Liver (tissue), 9 donors: ENCODE data around the gene SPTBN5. TPM values are rescaled to one million over a fixed set of nuclear protein-coding genes. Genes with fewer than 3 reads are reported as not detected.
A peak's percentile ranks its signal among the peaks of the same experiment; 100 is the strongest.

Experiments used
- DNase-seq: peaks from one replicate; pipeline ENCODE4 v3.0.0-alpha.2; 2017; ENCODE audit warnings: low spot score
- H3K27ac ChIP-seq, 2 donors: one replicate each; pipeline ENCODE4 v1.7.0; 2013; ENCODE audit warnings: inconsistent platforms in 2 of 2, low read length in 2 of 2, control low read depth in 1 of 2, low read depth in 1 of 2, mild to moderate bottlenecking in 1 of 2
- H3K27me3 ChIP-seq, 4 donors: one replicate each; pipeline versions ENCODE4 v1.6.1 to v1.7.0; 2013; ENCODE audit warnings: low read length in 3 of 4, inconsistent platforms in 1 of 4, mild to moderate bottlenecking in 1 of 4, moderate library complexity in 1 of 4; ENCODE audit not compliant: control insufficient read depth in 4 of 4, insufficient read depth in 4 of 4
- H3K36me3 ChIP-seq, 4 donors: one replicate each; pipeline versions ENCODE4 v1.6.1 to v1.7.0; 2013; ENCODE audit warnings: low read length in 3 of 4, mild to moderate bottlenecking in 3 of 4, low read depth in 1 of 4, moderate library complexity in 1 of 4; ENCODE audit not compliant: control insufficient read depth in 4 of 4, insufficient read depth in 3 of 4
- H3K4me1 ChIP-seq, 4 donors: one replicate each; pipeline versions ENCODE4 v1.6.1 to v1.7.0; 2013; ENCODE audit warnings: low read length in 3 of 4, mild to moderate bottlenecking in 3 of 4, moderate library complexity in 1 of 4; ENCODE audit not compliant: control insufficient read depth in 4 of 4, insufficient read depth in 4 of 4
- H3K4me3 ChIP-seq, 3 donors: one replicate each; pipeline versions ENCODE4 v1.6.1 to v1.7.0; 2013; ENCODE audit warnings: low read length in 3 of 3, control low read depth in 1 of 3, low read depth in 1 of 3, mild to moderate bottlenecking in 1 of 3
- H3K9ac ChIP-seq, 2 donors: one replicate each; pipeline ENCODE4 v1.7.0; 2013; ENCODE audit warnings: low read length in 2 of 2, mild to moderate bottlenecking in 2 of 2, moderate library complexity in 2 of 2, control low read depth in 1 of 2, low read depth in 1 of 2
- H3K9me3 ChIP-seq, 4 donors: one replicate each; pipeline versions ENCODE4 v1.6.1 to v1.7.0; 2013; ENCODE audit warnings: low read length in 3 of 4; ENCODE audit not compliant: control insufficient read depth in 4 of 4
- EGR1 ChIP-seq, 2 donors: IDR thresholded peaks; 2 replicates each; pipeline ENCODE4 v1.6.1; 2016 to 2018; ENCODE audit warnings: antibody characterized with exemption in 2 of 2, low read depth in 2 of 2
- FOXA1 ChIP-seq: IDR thresholded peaks from 2 replicates; pipeline ENCODE4 v1.6.1; 2016; ENCODE audit warnings: antibody characterized with exemption
- GABPA ChIP-seq, 2 donors: IDR thresholded peaks in 1 of 2; conservative IDR thresholded peaks in 1 of 2; 2 replicates each; pipeline ENCODE4 v1.6.1; 2016; ENCODE audit warnings: antibody characterized with exemption in 2 of 2, mild to moderate bottlenecking in 1 of 2, moderate library complexity in 1 of 2
- HNF4A ChIP-seq, 2 donors: conservative IDR thresholded peaks; 2 replicates each; pipeline ENCODE4 v1.6.1; 2016; ENCODE audit warnings: antibody characterized with exemption in 2 of 2, mild to moderate bottlenecking in 2 of 2
- HNF4G ChIP-seq: IDR thresholded peaks from 2 replicates; pipeline ENCODE4 v1.6.1; 2016; ENCODE audit warnings: antibody characterized with exemption
- JUND ChIP-seq, 2 donors: IDR thresholded peaks; 2 replicates each; pipeline ENCODE4 v1.6.1; 2016; ENCODE audit warnings: antibody characterized with exemption in 2 of 2
- MAX ChIP-seq: IDR thresholded peaks from 2 replicates; pipeline ENCODE4 v1.6.1; 2016; ENCODE audit warnings: antibody characterized with exemption
- NR2F2 ChIP-seq: IDR thresholded peaks from 2 replicates; pipeline ENCODE4 v1.6.1; 2016; ENCODE audit warnings: antibody characterized with exemption
- SP1 ChIP-seq: IDR thresholded peaks from 2 replicates; pipeline ENCODE4 v1.6.1; 2018; ENCODE audit warnings: antibody characterized with exemption, mild to moderate bottlenecking
- TAF1 ChIP-seq: conservative IDR thresholded peaks from 2 replicates; pipeline ENCODE4 v1.6.1; 2016; ENCODE audit warnings: antibody characterized with exemption, mild to moderate bottlenecking
- WGBS: extraction: QIAGEN DNeasy Blood & Tissue Kit; methylation state at CpG from one replicate; pipeline ENCODE4 v1.1.7; 2013; 5-methylcytosine and 5-hydroxymethylcytosine counted together
- polyA plus RNA-seq, 2 donors: library from polyadenylated mRNA; stranded (reverse) in 1 of 2; unstranded in 1 of 2; fragments of 200-250 nt in 1 of 2; fragments of >200 nt in 1 of 2; fragmentation: Nextera tagmentation in 1 of 2; extraction: Ambion mirVana in 1 of 2; gene quantifications; one replicate each; pipeline versions ENCODE4 v1.2.1 to v1.2.3, GENCODE V29; 2013 to 2015
- total RNA-seq, 2 donors: library from RNA; depleted of rRNA; stranded (reverse); fragments of >200 nt; gene quantifications; one replicate each; pipeline ENCODE4 v1.2.3, GENCODE V29; 2014
- TF ChIP-seq, protein P1 (sequence below): IDR thresholded peaks from 2 replicates; pipeline ENCODE4 v1.6.1; 2016; ENCODE audit warnings: antibody characterized with exemption, mild to moderate bottlenecking
- TF ChIP-seq, protein P2 (sequence below): IDR thresholded peaks from 2 replicates; pipeline ENCODE4 v1.6.1; 2016; ENCODE audit warnings: antibody characterized with exemption
- TF ChIP-seq, protein P3 (sequence below): IDR thresholded peaks from 2 replicates; pipeline ENCODE4 v1.6.1; 2016; ENCODE audit warnings: antibody characterized with exemption
- donor health status: healthy.
- donor health status: healthy.
- donor health status: healthy.
- donor health status: healthy.
- donor health status: healthy.

The SPTBN5 gene
- total and polyA plus RNA-seq, 4 donors: 0.12 to 1.7 (median 0.17) TPM

DNA sequence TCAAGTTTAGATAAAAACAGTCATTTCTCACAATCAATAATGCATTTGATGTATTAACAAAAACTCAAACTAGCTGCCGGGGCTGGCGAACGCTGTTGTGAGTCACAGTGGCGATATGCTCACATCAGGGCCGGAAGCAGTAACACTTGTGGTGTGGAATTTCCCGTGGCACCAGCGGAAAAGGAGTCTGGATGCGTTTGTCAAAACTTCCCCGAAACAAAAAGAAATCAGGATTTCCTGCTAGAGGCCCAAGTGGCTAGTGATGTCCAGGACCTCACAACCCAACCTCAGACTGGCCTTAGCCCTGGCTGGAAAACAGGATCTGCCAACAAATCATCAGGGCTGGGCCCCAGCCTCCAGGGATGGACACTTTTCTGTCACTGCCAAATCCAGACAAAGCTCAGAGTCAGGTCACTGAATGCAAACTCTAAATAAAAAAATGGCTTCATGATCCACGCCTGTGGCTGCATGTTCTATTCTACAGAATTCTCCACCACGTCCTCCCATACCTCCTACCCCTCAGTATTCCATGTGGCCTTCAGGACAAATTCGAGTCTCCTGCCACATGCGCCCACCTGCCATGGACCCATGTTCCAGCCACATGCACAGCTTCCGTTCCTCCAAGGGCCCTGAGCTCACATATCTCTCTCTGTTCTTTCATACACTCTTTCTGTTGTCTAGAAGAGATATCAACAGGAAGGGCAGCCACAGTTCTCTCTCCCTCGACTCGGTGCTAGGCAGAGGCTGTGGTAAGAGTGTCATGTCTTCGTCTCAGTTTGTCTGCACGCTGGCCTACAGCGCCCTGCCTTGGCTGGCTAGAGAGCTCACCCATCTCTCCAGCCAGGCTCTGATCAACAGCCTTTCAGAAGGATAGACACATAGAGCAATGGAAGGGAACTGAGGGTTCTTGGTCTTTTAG, 43.1 kb upstream of the SPTBN5 start:
- H3K27me3 ChIP-seq: no peaks in the 10 kb centered on the region
- peaks cover 4 to 13% (median 6%) of the 10 kb centered on the region in 4 donors for H3K36me3 ChIP-seq
- no peaks in the 10 kb centered on the region for H3K9me3 ChIP-seq
- H3K9ac ChIP-seq: peak overlapping the region in 1 of 2 donors; percentile 27
- H3K27ac ChIP-seq: peak overlapping the region; percentile 53
- 71% methylated on average over 19 of the region's 19 CpGs for WGBS
- no peak for DNase-seq
- H3K4me1 ChIP-seq: no peaks in the 10 kb centered on the region
- H3K4me3 ChIP-seq: no peak overlapping the region
- TF ChIP-seq NR2F2 (peak; percentile 43), EGR1 (IDR thresholded peaks at IDR 0.05; ENCODE audit: low read depth in 2 of 2) (no peak), GABPA (IDR thresholded peaks at IDR 0.05 in 1 of 2, conservative IDR thresholded peaks at IDR 0.05 in 1 of 2) (peak; percentile 48 to 64)

GRCh38 chr15:41936155-41936554, 42.3 kb upstream of the SPTBN5 start:
- DNase-seq: no peak
- Histone ChIP-seq H3K27me3 (no peaks in the 10 kb centered on the region), H3K9ac (no peak overlapping the region), H3K27ac (peak overlapping the region; percentile 26 to 42), H3K36me3 (peaks cover 0 to 10% (median 5%) of the 10 kb centered on the region in 4 donors), H3K9me3 (no peaks in the 10 kb centered on the region), H3K4me1 (peaks cover 0 to under 1% (median 0%) of the 10 kb centered on the region in 4 donors), H3K4me3 (no peak overlapping the region)
- 90% methylated on average over 3 of the region's 3 CpGs for WGBS
- no peak for TF ChIP-seq GABPA (IDR thresholded peaks at IDR 0.05 in 1 of 2, conservative IDR thresholded peaks at IDR 0.05 in 1 of 2)
- TF ChIP-seq HNF4G: no peak
- no peak for TF ChIP-seq FOXA1
- TF ChIP-seq, protein P1, sequence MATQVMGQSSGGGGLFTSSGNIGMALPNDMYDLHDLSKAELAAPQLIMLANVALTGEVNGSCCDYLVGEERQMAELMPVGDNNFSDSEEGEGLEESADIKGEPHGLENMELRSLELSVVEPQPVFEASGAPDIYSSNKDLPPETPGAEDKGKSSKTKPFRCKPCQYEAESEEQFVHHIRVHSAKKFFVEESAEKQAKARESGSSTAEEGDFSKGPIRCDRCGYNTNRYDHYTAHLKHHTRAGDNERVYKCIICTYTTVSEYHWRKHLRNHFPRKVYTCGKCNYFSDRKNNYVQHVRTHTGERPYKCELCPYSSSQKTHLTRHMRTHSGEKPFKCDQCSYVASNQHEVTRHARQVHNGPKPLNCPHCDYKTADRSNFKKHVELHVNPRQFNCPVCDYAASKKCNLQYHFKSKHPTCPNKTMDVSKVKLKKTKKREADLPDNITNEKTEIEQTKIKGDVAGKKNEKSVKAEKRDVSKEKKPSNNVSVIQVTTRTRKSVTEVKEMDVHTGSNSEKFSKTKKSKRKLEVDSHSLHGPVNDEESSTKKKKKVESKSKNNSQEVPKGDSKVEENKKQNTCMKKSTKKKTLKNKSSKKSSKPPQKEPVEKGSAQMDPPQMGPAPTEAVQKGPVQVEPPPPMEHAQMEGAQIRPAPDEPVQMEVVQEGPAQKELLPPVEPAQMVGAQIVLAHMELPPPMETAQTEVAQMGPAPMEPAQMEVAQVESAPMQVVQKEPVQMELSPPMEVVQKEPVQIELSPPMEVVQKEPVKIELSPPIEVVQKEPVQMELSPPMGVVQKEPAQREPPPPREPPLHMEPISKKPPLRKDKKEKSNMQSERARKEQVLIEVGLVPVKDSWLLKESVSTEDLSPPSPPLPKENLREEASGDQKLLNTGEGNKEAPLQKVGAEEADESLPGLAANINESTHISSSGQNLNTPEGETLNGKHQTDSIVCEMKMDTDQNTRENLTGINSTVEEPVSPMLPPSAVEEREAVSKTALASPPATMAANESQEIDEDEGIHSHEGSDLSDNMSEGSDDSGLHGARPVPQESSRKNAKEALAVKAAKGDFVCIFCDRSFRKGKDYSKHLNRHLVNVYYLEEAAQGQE: no peak
- TF ChIP-seq NR2F2: no peak
- no peak for TF ChIP-seq MAX
- TF ChIP-seq, protein P2, sequence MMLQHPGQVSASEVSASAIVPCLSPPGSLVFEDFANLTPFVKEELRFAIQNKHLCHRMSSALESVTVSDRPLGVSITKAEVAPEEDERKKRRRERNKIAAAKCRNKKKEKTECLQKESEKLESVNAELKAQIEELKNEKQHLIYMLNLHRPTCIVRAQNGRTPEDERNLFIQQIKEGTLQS: no peak
- no peak for TF ChIP-seq JUND (IDR thresholded peaks at IDR 0.05)
- TF ChIP-seq SP1: no peak
- TF ChIP-seq, protein P3, sequence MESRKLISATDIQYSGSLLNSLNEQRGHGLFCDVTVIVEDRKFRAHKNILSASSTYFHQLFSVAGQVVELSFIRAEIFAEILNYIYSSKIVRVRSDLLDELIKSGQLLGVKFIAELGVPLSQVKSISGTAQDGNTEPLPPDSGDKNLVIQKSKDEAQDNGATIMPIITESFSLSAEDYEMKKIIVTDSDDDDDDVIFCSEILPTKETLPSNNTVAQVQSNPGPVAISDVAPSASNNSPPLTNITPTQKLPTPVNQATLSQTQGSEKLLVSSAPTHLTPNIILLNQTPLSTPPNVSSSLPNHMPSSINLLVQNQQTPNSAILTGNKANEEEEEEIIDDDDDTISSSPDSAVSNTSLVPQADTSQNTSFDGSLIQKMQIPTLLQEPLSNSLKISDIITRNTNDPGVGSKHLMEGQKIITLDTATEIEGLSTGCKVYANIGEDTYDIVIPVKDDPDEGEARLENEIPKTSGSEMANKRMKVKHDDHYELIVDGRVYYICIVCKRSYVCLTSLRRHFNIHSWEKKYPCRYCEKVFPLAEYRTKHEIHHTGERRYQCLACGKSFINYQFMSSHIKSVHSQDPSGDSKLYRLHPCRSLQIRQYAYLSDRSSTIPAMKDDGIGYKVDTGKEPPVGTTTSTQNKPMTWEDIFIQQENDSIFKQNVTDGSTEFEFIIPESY: no peak
- TF ChIP-seq HNF4A (conservative IDR thresholded peaks at IDR 0.05): no peak
- TF ChIP-seq EGR1 (IDR thresholded peaks at IDR 0.05; ENCODE audit: low read depth in 2 of 2): no peak
- no peak for TF ChIP-seq TAF1
